ENCODE data around the gene AFG3L2.
A peak's percentile ranks its signal among the peaks of the same experiment; 100 is the strongest.

Gene AFG3L2

DNA sequence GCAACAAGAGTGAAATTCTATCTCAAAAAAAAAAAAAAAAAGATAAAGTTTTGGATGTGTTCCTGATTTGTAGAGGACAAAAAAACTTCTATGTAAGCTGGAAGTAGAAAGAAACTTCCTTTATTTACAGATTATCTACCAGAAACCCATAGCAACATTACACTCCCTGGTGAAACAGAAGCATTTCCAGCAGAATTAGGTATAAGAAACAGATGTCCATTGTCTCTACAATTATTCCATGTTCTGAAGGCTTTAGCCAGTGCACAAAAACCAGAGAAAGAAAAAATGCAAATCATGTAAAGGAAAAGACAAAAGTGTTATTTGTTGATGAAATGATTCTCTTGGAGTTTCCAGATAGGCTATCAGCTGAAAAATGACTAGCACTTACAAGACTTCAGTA is 64.1 kb downstream of the AFG3L2 start:
- H2BK120ac ChIP-seq (ENCODE audit: low read depth, low read length) = no peak overlapping the region
- H2BK15ac ChIP-seq (ENCODE audit: low read depth, poor library complexity, severe bottlenecking) = no peak overlapping the region
- H3K4ac ChIP-seq (ENCODE audit: low read depth in 1 of 2, low read length in 2 of 2) = no peak overlapping the region
- no peak overlapping the region for H2AFZ ChIP-seq (ENCODE audit: low read depth, low read length)
- no peak overlapping the region for H2AK5ac ChIP-seq (ENCODE audit: low read length, severe bottlenecking)
- no peaks in the 10 kb centered on the region for H3K79me1 ChIP-seq (replicated peaks; ENCODE audit: low read length, poor library complexity, severe bottlenecking)
- H4K91ac ChIP-seq (ENCODE audit: low read length) = no peak overlapping the region
- H3K18ac ChIP-seq (ENCODE audit: low read depth in 1 of 2, low read length in 2 of 2) = no peak overlapping the region
- peaks cover 27 to 80% of the 10 kb centered on the region in 2 experiments for H3K36me3 ChIP-seq (ENCODE audit: control insufficient read depth in 1 of 2, insufficient read depth in 2 of 2, low read depth in 1 of 2, low read length in 2 of 2)
- no peak overlapping the region for H3K14ac ChIP-seq (ENCODE audit: low read length in 2 of 2)
- no peaks in the 10 kb centered on the region for H3K27me3 ChIP-seq (ENCODE audit: control insufficient read depth in 1 of 2, insufficient read depth in 1 of 2, low read length in 2 of 2)
- H3K4me2 ChIP-seq (ENCODE audit: low read length, poor library complexity, severe bottlenecking) = no peak overlapping the region
- peak overlapping the region; percentile 86 for H3K9ac ChIP-seq (ENCODE audit: low read length)
- H3K23ac ChIP-seq (ENCODE audit: low read length in 2 of 2) = no peak overlapping the region
- peaks cover 7% of the 10 kb centered on the region for H3K4me1 ChIP-seq (ENCODE audit: control insufficient read depth, insufficient read depth, low read depth, low read length)
- no peak overlapping the region for H4K8ac ChIP-seq (ENCODE audit: low read length)
- peaks cover 11% of the 10 kb centered on the region for H3K9me3 ChIP-seq (ENCODE audit: control insufficient read depth, low read length)
- no peak overlapping the region for H2BK12ac ChIP-seq (ENCODE audit: low read length in 2 of 2)
- no peak overlapping the region for H3K27ac ChIP-seq (ENCODE audit: low read length, poor library complexity, severe bottlenecking)
- H2BK5ac ChIP-seq (ENCODE audit: low read depth, low read length, poor library complexity, severe bottlenecking) = no peak overlapping the region
- no peak for DNase-seq
- no peak overlapping the region for H3K4me3 ChIP-seq (ENCODE audit: insufficient read depth in 1 of 2, low read depth in 1 of 2, low read length in 2 of 2)

DNA sequence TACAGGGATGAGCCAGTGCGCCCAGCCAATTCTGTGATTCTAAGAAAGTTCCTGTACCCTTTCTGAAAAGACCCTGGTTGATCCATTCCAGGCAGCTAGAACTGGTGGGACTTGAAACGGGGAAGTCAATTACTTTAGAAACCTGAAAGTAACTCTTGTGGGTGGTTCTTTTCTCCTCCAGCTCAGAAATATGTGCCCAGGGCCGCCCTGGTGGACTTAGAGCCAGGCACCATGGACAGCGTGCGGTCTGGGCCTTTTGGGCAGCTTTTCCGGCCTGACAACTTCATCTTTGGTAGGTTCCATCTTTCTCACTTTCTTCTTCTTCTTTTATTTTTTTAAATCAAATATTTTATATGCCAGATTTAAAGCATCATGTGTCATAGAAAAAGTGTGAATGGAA is 66.3 kb downstream of the AFG3L2 start:
- H2BK5ac ChIP-seq (ENCODE audit: low read depth, low read length, poor library complexity, severe bottlenecking) = no peak overlapping the region
- WGBS = 99% methylated on average over 3 of the region's 6 CpGs
- H3K4me1 ChIP-seq (ENCODE audit: control insufficient read depth, insufficient read depth, low read depth, low read length) = peaks cover 14% of the 10 kb centered on the region
- no peak overlapping the region for H3K18ac ChIP-seq (ENCODE audit: low read depth in 1 of 2, low read length in 2 of 2)
- peak overlapping the region in 1 of 2 experiments; percentile 51 for H3K4me3 ChIP-seq (ENCODE audit: insufficient read depth in 1 of 2, low read depth in 1 of 2, low read length in 2 of 2)
- no peak overlapping the region for H4K8ac ChIP-seq (ENCODE audit: low read length)
- no peak overlapping the region for H2BK12ac ChIP-seq (ENCODE audit: low read length in 2 of 2)
- H3K9me3 ChIP-seq (ENCODE audit: control insufficient read depth, low read length) = peaks cover 11% of the 10 kb centered on the region
- H3K9ac ChIP-seq (ENCODE audit: low read length) = peak overlapping the region; percentile 29
- H3K23ac ChIP-seq (ENCODE audit: low read length in 2 of 2) = no peak overlapping the region
- H4K91ac ChIP-seq (ENCODE audit: low read length) = no peak overlapping the region
- H3K79me1 ChIP-seq (replicated peaks; ENCODE audit: low read length, poor library complexity, severe bottlenecking) = peaks cover 5% of the 10 kb centered on the region
- H3K27ac ChIP-seq (ENCODE audit: low read length, poor library complexity, severe bottlenecking) = no peak overlapping the region
- no peak overlapping the region for H2AFZ ChIP-seq (ENCODE audit: low read depth, low read length)
- H2BK120ac ChIP-seq (ENCODE audit: low read depth, low read length) = peak overlapping the region; percentile 15
- H3K4ac ChIP-seq (ENCODE audit: low read depth in 1 of 2, low read length in 2 of 2) = no peak overlapping the region
- H2BK15ac ChIP-seq (ENCODE audit: low read depth, poor library complexity, severe bottlenecking) = no peak overlapping the region
- no peak overlapping the region for H3K14ac ChIP-seq (ENCODE audit: low read length in 2 of 2)
- no peak overlapping the region for H3K4me2 ChIP-seq (ENCODE audit: low read length, poor library complexity, severe bottlenecking)
- no peak overlapping the region for H2AK5ac ChIP-seq (ENCODE audit: low read length, severe bottlenecking)
- no peaks in the 10 kb centered on the region for H3K27me3 ChIP-seq (ENCODE audit: control insufficient read depth in 1 of 2, insufficient read depth in 1 of 2, low read length in 2 of 2)
- no peak for DNase-seq
- peaks cover 14 to 61% of the 10 kb centered on the region in 2 experiments for H3K36me3 ChIP-seq (ENCODE audit: control insufficient read depth in 1 of 2, insufficient read depth in 2 of 2, low read depth in 1 of 2, low read length in 2 of 2)

- peak; percentile 48 for DNase-seq
- H2BK15ac ChIP-seq (ENCODE audit: low read depth, poor library complexity, severe bottlenecking) = no peak overlapping the region
- H2BK12ac ChIP-seq (ENCODE audit: low read length in 2 of 2) = no peak overlapping the region
- no peak overlapping the region for H3K18ac ChIP-seq (ENCODE audit: low read depth in 1 of 2, low read length in 2 of 2)
- no peak overlapping the region for H2BK120ac ChIP-seq (ENCODE audit: low read depth, low read length)
- H3K27ac ChIP-seq (ENCODE audit: low read length, poor library complexity, severe bottlenecking) = peak overlapping the region; percentile 80
- peak overlapping the region; percentile 93 for H3K9ac ChIP-seq (ENCODE audit: low read length)
- no peak overlapping the region for H2AK5ac ChIP-seq (ENCODE audit: low read length, severe bottlenecking)
- no peak overlapping the region for H4K8ac ChIP-seq (ENCODE audit: low read length)
- no peak overlapping the region for H2AFZ ChIP-seq (ENCODE audit: low read depth, low read length)
- no peak overlapping the region for H4K91ac ChIP-seq (ENCODE audit: low read length)
- peaks cover 14% of the 10 kb centered on the region for H3K4me1 ChIP-seq (ENCODE audit: control insufficient read depth, insufficient read depth, low read depth, low read length)
- H3K4me2 ChIP-seq (ENCODE audit: low read length, poor library complexity, severe bottlenecking) = peak overlapping the region; percentile 73
- H3K23ac ChIP-seq (ENCODE audit: low read length in 2 of 2) = no peak overlapping the region
- H3K14ac ChIP-seq (ENCODE audit: low read length in 2 of 2) = no peak overlapping the region
- peaks cover 11% of the 10 kb centered on the region for H3K9me3 ChIP-seq (ENCODE audit: control insufficient read depth, low read length)
- H3K4ac ChIP-seq (ENCODE audit: low read depth in 1 of 2, low read length in 2 of 2) = no peak overlapping the region
- 72% methylated on average over 6 of the region's 7 CpGs for WGBS
- peak overlapping the region in 1 of 2 experiments; percentile 82 for H3K4me3 ChIP-seq (ENCODE audit: insufficient read depth in 1 of 2, low read depth in 1 of 2, low read length in 2 of 2)
- peaks cover 11 to 51% of the 10 kb centered on the region in 2 experiments for H3K36me3 ChIP-seq (ENCODE audit: control insufficient read depth in 1 of 2, insufficient read depth in 2 of 2, low read depth in 1 of 2, low read length in 2 of 2)
- H3K27me3 ChIP-seq (ENCODE audit: control insufficient read depth in 1 of 2, insufficient read depth in 1 of 2, low read length in 2 of 2) = no peaks in the 10 kb centered on the region
- peaks cover 6% of the 10 kb centered on the region for H3K79me1 ChIP-seq (replicated peaks; ENCODE audit: low read length, poor library complexity, severe bottlenecking)
- no peak overlapping the region for H2BK5ac ChIP-seq (ENCODE audit: low read depth, low read length, poor library complexity, severe bottlenecking)
These were observed 67.3 kb downstream of the AFG3L2 start for GRCh38 chr18:12309683-12310198.

- H2AK5ac ChIP-seq (ENCODE audit: low read length, severe bottlenecking) = no peak overlapping the region
- H3K27ac ChIP-seq (ENCODE audit: low read length, poor library complexity, severe bottlenecking) = peak overlapping the region; percentile 80
- H2BK12ac ChIP-seq (ENCODE audit: low read length in 2 of 2) = no peak overlapping the region
- H3K79me1 ChIP-seq (replicated peaks; ENCODE audit: low read length, poor library complexity, severe bottlenecking) = peaks cover 6% of the 10 kb centered on the region
- H3K4me3 ChIP-seq (ENCODE audit: insufficient read depth in 1 of 2, low read depth in 1 of 2, low read length in 2 of 2) = peak overlapping the region; percentile 82 to 93
- peak; percentile 92 for DNase-seq
- peak overlapping the region; percentile 92 for H4K8ac ChIP-seq (ENCODE audit: low read length)
- H3K4me1 ChIP-seq (ENCODE audit: control insufficient read depth, insufficient read depth, low read depth, low read length) = peaks cover 14% of the 10 kb centered on the region
- peak overlapping the region; percentile 96 for H2BK5ac ChIP-seq (ENCODE audit: low read depth, low read length, poor library complexity, severe bottlenecking)
- peak overlapping the region; percentile 100 for H2BK120ac ChIP-seq (ENCODE audit: low read depth, low read length)
- H3K4ac ChIP-seq (ENCODE audit: low read depth in 1 of 2, low read length in 2 of 2) = peak overlapping the region; percentile 91 to 94
- peak overlapping the region; percentile 93 for H3K9ac ChIP-seq (ENCODE audit: low read length)
- H3K4me2 ChIP-seq (ENCODE audit: low read length, poor library complexity, severe bottlenecking) = peak overlapping the region; percentile 73
- H3K27me3 ChIP-seq (ENCODE audit: control insufficient read depth in 1 of 2, insufficient read depth in 1 of 2, low read length in 2 of 2) = no peaks in the 10 kb centered on the region
- peak overlapping the region in 1 of 2 experiments; percentile 97 for H3K23ac ChIP-seq (ENCODE audit: low read length in 2 of 2)
- H2AFZ ChIP-seq (ENCODE audit: low read depth, low read length) = no peak overlapping the region
- H2BK15ac ChIP-seq (ENCODE audit: low read depth, poor library complexity, severe bottlenecking) = peak overlapping the region; percentile 52
- H4K91ac ChIP-seq (ENCODE audit: low read length) = peak overlapping the region; percentile 89
- peaks cover 11% of the 10 kb centered on the region for H3K9me3 ChIP-seq (ENCODE audit: control insufficient read depth, low read length)
- WGBS = under 1% methylated on average over 69 of the region's 81 CpGs
- peaks cover 8 to 39% of the 10 kb centered on the region in 2 experiments for H3K36me3 ChIP-seq (ENCODE audit: control insufficient read depth in 1 of 2, insufficient read depth in 2 of 2, low read depth in 1 of 2, low read length in 2 of 2)
- peak overlapping the region; percentile 97 to 99 for H3K18ac ChIP-seq (ENCODE audit: low read depth in 1 of 2, low read length in 2 of 2)
- H3K14ac ChIP-seq (ENCODE audit: low read length in 2 of 2) = peak overlapping the region in 1 of 2 experiments; percentile 19
These were observed 68.5 kb downstream of the AFG3L2 start for GRCh38 chr18:12308386-12309100.

Measured in mesenchymal stem cell (in vitro differentiated cells and primary cell).